Measurements from ENCODE around the gene DAGLB. TPM values are rescaled to one million over a fixed set of nuclear protein-coding genes. Genes with fewer than 3 reads are reported as not detected.

Gene DAGLB
- total RNA-seq, 1 donor from 2014 or later: 28.3 TPM

DNA sequence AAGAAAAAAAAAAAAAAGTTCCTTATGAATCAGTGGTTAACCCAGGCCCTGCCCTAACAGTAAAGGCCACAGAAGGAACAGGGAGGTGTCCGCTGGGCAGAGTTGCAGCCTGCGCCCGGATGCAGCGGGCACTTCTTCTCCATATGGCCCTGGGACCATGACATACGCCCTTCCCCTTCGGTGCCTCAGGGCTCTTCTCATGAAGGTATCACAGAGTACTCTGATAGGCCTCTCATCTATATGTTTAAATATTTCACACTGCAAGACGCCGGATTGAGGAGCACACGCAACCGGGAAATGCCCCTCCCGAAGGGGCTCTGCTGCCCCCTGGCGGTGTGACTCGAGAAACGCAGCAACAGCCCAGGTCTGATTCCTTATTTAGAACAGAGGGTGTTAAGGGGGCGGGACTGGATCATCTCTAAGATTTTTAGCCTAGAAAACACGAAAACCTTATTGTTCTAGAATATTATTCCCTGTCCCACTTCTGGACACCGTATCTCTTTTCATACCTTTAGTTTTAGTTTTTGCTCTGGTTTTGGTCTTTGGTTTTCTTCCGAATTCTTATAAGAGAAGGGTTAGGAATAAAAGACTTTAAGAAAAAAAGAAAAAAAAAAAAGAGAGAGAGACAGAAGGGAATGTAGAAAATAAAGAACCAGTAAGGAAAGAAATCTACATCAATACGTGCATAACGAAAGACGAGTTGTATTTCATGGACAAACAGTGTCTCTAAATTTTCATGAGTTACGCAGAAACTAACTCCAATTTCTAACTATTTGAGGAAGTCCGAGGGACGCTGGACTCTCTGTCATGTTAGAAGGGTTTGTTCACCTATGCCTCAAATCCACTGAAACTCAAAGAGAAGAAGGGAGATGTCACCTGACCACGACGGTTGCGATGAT, 12.0 kb downstream of the DAGLB start:
- peak overlapping the region; percentile 14 for H3K4me3 Mint-ChIP-seq (ENCODE audit: unreplicated experiment)
- H3K27ac Mint-ChIP-seq (ENCODE audit: unreplicated experiment): peak overlapping the region; percentile 55
- peaks cover 50% of the 10 kb centered on the region for H4K20me1 ChIP-seq (ENCODE audit: insufficient read depth, low read length)
- no peaks in the 10 kb centered on the region for H3K9me3 Mint-ChIP-seq (ENCODE audit: unreplicated experiment)
- H3K36me3 ChIP-seq (ENCODE audit: insufficient read depth, low read length): peaks cover 22% of the 10 kb centered on the region
- FAIRE-seq: no peak
- no peaks in the 10 kb centered on the region for H3K27me3 Mint-ChIP-seq (ENCODE audit: low read depth, unreplicated experiment)
- H3K36me3 Mint-ChIP-seq (ENCODE audit: low read depth, unreplicated experiment): peaks cover 10% of the 10 kb centered on the region
- peak; percentile 41 for DNase-seq (ENCODE audit: low read depth)
- H3K4me1 ChIP-seq (ENCODE audit: insufficient read depth, low read length): peaks cover 3% of the 10 kb centered on the region
- no peaks in the 10 kb centered on the region for H3K27me3 ChIP-seq (ENCODE audit: insufficient read depth, low read length)
- TF ChIP-seq, protein P1, sequence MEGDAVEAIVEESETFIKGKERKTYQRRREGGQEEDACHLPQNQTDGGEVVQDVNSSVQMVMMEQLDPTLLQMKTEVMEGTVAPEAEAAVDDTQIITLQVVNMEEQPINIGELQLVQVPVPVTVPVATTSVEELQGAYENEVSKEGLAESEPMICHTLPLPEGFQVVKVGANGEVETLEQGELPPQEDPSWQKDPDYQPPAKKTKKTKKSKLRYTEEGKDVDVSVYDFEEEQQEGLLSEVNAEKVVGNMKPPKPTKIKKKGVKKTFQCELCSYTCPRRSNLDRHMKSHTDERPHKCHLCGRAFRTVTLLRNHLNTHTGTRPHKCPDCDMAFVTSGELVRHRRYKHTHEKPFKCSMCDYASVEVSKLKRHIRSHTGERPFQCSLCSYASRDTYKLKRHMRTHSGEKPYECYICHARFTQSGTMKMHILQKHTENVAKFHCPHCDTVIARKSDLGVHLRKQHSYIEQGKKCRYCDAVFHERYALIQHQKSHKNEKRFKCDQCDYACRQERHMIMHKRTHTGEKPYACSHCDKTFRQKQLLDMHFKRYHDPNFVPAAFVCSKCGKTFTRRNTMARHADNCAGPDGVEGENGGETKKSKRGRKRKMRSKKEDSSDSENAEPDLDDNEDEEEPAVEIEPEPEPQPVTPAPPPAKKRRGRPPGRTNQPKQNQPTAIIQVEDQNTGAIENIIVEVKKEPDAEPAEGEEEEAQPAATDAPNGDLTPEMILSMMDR (IDR thresholded peaks at IDR 0.05; ENCODE audit: insufficient read depth, low read depth, low read length): peak; percentile 98
- no peak for TF ChIP-seq EZH2 (IDR thresholded peaks at IDR 0.05; ENCODE audit: insufficient read depth, low read length)
- H3K9me3 ChIP-seq (ENCODE audit: insufficient read depth, low read depth, low read length): no peaks in the 10 kb centered on the region
- no peak overlapping the region for H3K4me3 ChIP-seq (ENCODE audit: insufficient read depth, low read depth, low read length)
- H2AFZ ChIP-seq (ENCODE audit: low read depth, low read length): no peak overlapping the region
- peak overlapping the region; percentile 15 for H3K4me2 ChIP-seq (ENCODE audit: low read length)
- peaks cover 78% of the 10 kb centered on the region for H3K79me2 ChIP-seq (ENCODE audit: insufficient read depth, low read length)
- peaks cover 7% of the 10 kb centered on the region for H3K4me1 Mint-ChIP-seq (ENCODE audit: low read depth, unreplicated experiment)
- no peak overlapping the region for H3K9ac ChIP-seq (ENCODE audit: low read length)
- peak overlapping the region; percentile 27 for H3K27ac ChIP-seq (ENCODE audit: low read depth, low read length)

DNA sequence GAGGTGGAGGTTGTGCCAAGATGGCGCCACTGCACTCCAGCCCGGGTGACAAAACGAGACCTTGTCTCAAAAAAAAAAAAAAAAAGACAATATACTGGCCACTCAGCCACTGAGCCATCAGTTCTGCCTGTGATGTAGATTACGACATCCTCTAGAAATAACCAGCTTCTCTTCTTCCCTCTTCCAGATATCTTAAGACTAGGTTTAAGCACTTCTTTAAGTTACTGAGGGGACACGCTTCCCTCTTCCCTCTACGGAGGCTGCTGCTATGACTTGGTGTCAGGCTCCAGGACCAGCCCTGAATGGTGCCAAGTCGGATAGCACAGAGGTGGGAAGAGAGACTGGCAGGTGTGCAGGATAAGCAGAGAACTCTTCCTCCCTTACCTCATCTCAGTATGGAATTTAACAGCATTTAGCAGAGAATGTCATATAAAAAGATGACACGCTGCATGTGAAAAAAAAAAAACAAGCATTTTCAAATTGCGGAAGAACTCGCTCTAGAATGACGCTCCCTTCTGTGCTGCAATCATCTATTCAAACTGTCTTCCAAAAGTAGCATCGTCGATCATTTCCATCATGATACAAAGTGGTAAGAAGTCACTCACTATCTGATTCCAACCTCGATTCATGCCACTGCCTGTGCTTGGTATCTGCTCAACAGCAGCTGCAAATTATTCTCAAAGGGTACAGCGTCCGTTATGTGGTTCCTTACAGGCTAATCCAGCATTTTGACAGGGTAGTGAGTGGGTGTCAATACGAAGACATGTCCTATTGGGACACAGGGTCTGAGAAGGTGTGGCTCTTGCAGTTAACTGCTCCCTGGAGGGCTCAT, 13.8 kb downstream of the DAGLB start:
- Histone ChIP-seq H3K4me1 (ENCODE audit: insufficient read depth, low read length) (peaks cover 6% of the 10 kb centered on the region), H3K4me2 (ENCODE audit: low read length) (no peak overlapping the region), H2AFZ (ENCODE audit: low read depth, low read length) (no peak overlapping the region), H3K79me2 (ENCODE audit: insufficient read depth, low read length) (peaks cover 66% of the 10 kb centered on the region), H3K9me3 (ENCODE audit: insufficient read depth, low read depth, low read length) (no peaks in the 10 kb centered on the region), H3K27ac (ENCODE audit: low read depth, low read length) (no peak overlapping the region), H4K20me1 (ENCODE audit: insufficient read depth, low read length) (peaks cover 49% of the 10 kb centered on the region), H3K4me3 (ENCODE audit: insufficient read depth, low read depth, low read length) (no peak overlapping the region), H3K36me3 (ENCODE audit: insufficient read depth, low read length) (peaks cover 24% of the 10 kb centered on the region), H3K9ac (ENCODE audit: low read length) (no peak overlapping the region), H3K27me3 (ENCODE audit: insufficient read depth, low read length) (no peaks in the 10 kb centered on the region)
- Mint-ChIP-seq H3K9me3 (ENCODE audit: unreplicated experiment) (no peaks in the 10 kb centered on the region), H3K4me3 (ENCODE audit: unreplicated experiment) (no peak overlapping the region), H3K27me3 (ENCODE audit: low read depth, unreplicated experiment) (no peaks in the 10 kb centered on the region), H3K4me1 (ENCODE audit: low read depth, unreplicated experiment) (peaks cover 11% of the 10 kb centered on the region), H3K27ac (ENCODE audit: unreplicated experiment) (no peak overlapping the region), H3K36me3 (ENCODE audit: low read depth, unreplicated experiment) (peaks cover 6% of the 10 kb centered on the region)
- no peak for TF ChIP-seq EZH2 (IDR thresholded peaks at IDR 0.05; ENCODE audit: insufficient read depth, low read length)
- TF ChIP-seq, protein P1 (IDR thresholded peaks at IDR 0.05; ENCODE audit: insufficient read depth, low read depth, low read length): no peak
- FAIRE-seq: no peak
- no peak for DNase-seq (ENCODE audit: low read depth)

Measured in astrocyte (in vitro differentiated cells and primary cell).